ENCODE measurements around the gene RAI14.

Gene RAI14

DNA sequence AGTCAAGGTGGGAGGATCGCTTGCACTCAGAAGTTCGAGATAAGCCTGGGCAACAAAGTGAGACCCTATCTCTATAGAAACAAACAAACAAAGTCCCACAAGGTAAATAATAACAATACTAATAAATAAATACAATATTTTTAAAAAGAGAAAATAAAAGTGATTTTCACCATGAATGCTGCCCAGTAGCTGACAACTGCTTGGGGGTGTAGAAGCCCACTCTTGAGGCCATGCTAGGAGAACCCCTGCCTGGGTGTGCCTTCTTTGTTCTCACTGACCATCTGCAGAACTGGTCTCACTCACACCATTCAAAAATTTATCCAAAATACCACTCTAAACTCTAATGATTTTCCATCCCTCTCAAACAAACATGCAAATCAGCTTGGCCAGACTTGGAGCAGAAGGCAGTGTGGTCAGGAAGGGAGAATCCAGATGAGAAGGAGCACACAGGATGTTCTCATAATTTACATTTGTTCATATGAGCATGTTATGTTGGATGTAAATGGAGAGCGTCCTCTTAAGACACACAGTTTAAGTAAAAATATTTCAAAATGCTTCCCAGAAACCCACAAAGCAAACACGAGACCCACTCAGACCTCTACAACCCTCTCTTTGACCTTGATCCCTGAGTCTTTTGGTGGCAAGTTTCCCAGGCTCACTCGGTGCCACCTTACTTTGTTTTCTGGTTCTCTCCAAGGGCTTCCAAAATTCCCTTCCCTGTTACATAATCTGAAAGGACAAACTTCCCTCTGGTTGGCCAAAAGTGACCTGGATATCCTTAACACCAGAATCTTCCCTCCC is 7.9 kb upstream of the RAI14 start:
- no peak for DNase-seq (ENCODE audit: low read depth)

DNA sequence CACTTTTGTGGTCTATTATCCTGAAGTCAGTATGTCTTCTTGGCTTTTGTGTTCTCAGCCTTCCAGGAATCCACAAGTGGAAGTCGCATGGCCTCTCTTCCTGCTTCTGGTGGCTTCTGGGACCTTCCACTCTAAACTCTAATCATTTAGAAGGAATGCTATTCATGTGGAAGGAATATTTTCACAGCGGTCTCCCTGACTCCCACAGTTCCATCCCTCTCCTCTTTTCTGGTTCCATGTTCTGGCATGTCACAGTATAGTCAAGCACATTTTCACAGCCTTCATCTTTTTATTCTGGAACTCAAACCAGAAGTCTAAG is 7.3 kb upstream of the RAI14 start:
- no peak for DNase-seq (ENCODE audit: low read depth)

DNA sequence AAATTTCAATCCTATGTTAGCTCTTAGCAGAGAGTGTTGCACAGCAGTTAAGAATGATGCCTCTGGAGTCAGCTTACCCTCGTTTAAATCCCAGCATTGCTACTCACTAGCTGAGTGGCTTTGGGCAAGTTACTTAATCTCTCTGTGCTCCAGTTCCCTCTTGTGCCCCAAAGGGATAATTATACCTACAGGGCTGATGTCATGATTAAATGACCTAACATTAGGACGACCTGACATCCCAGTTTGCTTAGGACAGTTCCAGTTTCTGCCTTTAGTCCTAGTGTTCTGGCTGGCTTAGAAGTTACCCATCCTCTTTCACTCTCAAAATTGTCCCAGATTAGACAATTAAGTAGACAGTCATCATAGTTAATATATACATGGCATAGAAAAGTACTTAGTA is 4.3 kb upstream of the RAI14 start:
- DNase-seq (ENCODE audit: low read depth), result no peak

DNA sequence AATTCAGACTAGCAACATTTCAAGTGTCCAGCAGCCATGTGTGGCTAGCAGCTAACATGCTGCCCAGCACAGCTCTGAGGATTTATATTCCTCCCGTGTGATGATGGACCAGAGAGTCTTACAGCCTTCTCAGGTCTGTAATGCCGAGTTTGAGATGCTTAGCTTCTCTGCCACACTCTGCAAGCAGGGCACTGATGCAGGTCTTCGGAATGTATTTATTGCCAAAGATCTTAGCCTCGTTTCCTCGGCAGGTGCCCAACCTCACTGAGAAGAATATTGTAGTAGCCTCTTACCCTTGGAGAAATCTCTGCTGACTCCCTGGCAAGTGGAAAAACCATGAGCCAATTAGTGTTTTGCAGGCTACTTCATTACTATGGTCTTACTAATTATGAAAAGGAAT is 3.7 kb upstream of the RAI14 start:
- DNase-seq (ENCODE audit: low read depth), result no peak

DNA sequence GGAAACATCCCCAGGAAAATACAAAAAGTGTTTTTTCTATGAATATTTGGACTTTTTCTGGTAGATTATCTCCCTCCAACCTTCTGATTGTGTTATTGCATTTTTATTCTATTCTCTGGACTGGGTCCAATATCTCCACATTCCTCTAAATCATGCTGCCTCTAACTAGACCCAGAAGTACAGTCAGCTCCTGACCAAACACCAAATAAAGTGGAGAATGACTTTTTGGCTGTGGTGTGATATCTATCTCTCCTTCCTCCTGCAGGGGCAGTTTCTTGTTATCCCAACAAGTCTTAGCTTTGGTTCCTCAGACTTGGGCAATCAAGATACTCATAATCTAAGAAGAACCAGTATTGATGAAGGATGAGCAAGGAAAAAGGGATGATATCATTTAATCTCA is 3.2 kb upstream of the RAI14 start:
- DNase-seq (ENCODE audit: low read depth), result no peak

DNA sequence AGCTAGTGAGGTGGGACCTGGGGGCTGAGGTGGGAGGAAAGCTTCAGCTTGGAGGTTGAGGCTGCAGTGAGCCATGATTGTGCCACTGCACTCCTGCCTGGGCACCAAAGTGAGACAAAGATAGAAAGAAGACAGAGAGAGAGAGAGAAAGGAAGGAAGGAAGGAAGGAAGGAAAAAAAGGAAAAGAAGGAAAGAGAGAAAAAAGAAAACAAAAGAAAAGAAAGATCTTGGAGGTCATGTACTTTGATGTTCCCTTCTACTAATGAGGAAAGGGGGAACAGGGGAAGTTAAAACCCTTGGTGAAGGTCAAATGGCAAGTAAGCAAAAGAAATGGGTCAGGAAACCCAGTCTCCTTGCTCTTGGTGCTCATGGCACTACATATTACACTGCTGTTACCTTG is 2.4 kb upstream of the RAI14 start:
- DNase-seq (ENCODE audit: low read depth), result no peak

DNA sequence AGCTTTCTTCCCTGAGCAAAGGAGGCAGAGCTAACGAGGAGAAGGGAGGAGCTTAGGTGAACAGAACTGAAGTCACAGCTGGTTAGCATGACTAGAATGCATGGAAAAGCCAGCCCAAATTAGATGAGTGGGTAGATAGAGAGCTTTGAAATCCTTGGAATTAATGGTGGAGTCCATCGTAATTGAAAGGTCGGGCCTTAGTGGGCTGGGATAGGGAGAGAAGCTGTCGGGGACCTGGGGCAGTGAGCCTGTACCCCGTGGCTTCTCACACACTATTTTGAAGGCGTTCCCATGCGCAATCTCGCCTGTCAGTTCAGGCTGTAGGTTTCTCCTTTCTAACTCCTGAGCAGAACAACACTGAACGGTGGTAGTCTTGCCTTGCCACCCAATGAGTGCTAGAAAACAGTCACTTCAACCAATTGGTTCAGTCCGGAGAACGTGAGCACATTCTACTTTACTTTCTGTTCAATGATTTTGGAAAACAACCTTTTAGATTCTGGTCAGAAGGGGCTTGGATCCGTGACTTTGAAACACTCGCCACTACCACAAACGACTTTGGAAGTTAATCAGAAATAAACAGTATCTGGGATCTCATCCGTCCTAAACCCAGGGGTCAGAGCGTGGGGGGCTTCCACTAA is 655 bp upstream of the RAI14 start:
- no peak for DNase-seq (ENCODE audit: low read depth)

DNA sequence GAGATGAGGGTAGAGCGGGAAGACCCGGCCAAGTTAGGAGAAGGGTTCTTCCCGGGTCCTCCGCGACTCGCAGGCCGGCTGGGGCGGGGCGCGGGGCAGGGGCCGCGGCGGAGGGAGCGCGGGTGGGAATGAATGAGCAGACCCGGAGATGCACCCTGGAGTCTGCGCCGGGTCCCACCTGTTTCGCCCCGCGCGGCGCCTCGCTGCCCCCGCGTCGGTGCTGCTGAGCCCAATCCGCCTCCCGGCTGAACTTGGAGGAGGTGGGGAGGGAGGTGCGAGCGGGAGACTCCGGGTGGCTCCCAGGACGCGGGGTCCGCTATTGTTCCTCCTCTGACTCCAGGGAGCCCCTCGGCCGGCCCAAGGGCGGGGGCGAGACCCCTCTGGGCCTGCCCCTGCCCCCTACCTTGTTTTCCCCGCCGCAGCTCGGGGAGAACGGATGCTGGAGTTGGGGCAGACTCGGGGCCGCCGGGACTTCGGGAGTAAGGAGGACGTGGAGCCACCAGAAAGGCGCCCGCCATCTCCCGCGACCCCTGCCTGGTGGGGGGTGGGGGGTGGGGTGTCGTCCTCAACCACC is 659 bp downstream of the RAI14 start:
- no peak for DNase-seq (ENCODE audit: low read depth)

DNA sequence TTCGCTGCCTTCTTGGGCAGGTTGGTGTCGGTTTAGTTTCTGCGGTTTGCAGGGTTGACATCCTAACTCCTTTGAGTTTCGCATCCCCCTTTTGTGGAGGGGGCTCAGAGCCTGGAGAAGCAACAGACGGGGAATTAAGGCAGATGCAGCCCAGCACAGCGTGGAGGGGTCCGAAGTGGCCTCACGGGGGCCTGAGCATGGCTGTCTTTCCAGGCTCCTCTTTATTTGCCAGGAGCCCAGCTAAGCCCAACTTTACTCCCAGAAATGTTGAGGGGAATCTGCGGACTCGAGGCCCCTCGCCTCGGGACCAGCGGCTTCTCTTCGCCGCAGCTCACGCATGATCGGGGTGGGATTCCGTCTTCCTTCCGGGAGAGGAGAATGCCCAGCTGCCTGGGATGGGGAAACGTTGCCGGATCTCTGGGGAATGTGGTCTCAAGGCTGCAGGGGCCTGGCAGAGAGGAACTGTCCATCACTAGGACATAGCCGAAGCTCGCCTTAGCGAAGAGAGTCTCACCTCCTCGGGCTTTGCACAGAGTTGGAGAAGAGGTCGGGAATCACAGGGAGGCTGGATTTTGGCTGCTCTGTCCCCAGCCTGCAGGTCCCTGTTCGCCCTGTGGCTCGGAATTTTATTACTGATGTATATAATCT is 1.3 kb downstream of the RAI14 start:
- DNase-seq (ENCODE audit: low read depth), result no peak

DNA sequence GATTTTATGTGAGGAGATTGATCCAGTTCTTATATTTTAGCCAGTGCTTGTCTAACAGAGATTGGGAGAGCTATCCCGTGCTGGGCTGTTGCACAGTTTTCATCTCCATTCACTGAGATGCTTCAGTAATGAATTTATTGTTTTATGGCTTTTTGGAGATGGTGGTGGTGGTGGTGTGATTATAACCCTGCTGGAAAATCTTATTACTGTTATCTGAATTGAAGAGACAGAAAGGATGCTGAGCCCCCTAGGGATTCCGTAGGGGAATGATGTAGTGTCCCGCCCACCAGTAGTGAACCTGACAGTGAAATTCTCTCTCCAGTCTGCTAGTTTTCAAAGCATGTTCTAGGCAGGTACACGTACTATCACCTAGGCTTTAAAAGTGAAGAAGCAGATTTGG is 1.9 kb downstream of the RAI14 start:
- DNase-seq (ENCODE audit: low read depth), result no peak

DNA sequence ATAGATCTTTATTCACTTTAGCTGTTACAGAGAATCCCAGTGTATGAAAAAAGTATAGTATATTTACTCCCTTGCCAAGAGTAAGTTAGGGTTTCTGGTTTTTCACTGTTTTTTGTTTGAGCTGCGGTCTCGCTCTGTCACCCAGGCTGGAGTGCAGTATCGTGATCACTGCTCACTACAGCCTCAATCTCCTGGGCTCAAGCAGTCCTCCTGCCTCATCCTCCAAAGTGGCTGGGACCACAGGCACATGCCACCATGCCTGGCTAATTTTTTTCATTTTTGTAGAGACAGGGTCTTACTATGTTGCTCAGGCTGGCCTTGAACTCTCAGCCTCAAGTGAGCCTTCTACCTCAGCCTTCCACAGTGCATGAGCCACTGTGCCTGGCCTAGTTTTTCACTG is 3.0 kb downstream of the RAI14 start:
- no peak for DNase-seq (ENCODE audit: low read depth)

DNA sequence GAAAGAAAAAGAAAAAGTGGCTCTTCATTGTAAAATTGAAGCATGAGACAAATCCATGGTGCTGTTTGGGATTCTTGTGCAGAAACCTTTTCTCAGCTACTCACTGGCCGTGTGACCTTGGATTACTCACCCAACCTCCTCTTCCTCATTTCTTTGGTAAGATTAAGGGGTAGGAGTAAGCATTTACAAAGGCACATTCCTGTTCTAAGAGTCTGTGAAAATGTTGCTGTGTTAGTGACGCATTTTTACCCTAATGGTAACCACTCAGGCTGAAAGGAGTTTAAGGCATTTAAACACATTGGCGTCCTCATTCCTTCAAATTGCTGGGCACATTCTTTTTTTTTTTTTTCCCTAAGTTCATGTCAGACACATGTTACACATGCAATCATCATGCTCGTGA is 4.3 kb downstream of the RAI14 start:
- DNase-seq (ENCODE audit: low read depth), result no peak

DNA sequence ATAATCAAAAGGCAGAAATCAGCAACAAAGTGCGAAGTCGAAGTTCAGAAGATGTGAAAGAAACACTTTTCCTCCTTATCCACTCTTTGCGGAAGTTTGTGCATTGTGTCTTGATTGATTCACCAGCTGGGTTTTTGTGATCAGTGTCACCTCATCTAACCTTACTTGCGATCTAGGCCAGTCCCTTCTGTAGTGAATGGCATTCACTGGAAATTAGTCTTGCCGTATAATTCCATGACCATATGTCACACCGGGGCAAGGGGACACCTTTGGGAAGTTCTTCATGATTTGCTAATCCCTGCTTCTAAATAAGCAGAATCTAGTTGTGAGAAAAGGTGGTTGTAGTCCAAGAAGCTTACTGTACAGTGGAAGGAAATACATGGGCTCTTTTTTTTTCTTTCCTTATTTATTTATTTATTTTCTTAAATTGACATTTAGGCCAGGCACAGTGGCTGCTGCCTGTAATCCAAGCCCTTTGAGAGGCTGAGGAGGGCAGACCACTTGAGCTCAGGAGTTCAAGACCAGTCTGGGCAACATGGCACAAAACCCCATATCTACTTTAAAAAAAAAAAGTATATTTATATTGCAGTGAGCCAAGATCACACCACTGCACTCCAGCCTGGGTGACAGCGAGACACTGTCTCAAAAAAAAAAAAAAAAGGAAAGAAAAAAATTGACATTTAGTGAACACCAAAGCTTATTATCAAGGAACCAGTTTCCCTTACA is 7.8 kb downstream of the RAI14 start:
- DNase-seq (ENCODE audit: low read depth), result no peak

DNA sequence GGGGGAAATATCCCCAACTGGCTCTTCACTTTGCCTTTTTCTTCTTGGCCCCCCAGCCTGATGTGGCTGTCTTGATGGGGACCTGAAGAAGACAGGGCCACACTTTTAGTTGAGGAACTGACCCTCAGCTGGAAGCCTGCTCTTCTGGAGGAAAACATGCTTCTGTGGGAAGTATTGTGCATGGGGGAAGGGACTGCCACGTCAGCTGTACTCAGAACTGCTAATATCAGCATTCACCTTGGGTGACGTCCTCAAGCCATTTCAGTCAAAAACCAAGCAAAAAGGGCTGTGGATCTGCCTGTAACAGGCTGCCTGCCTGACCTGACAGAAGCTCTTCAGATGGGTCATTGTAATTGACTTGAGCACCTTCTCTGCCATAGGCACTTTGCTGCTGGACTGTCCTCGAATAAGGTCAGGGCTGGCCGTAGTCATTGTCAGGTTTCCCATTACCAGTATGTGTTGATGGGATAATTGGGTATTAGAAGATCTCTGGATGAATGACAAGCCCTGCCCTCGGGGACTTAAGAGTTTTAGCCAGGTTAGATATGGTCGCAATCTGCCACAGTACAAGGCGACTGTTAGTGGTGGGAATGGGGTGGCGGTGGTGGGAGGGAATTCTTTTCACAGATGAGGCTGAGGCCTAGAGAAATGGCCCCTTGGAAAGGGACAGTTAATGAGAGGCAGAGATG is 10.4 kb downstream of the RAI14 start:
- no peak for DNase-seq (ENCODE audit: low read depth)

DNA sequence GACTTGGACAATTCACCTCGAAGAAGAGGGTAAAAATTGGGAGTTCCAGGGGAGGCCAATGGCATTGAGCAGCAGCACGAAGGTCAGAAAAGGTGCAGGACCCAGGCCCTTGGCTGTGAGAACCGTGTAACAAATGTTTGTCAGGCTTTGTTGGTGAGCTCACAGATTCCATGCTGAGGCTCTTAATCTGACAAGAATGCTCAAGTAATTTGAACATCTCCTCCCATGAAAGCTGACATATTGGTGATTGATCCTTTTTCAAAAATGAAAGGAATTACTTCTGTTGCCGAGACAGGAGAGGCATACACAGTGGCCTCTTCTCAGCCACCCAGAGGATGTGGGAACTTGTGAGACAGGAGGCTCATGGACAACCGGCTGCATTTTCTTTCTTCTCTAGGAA is 11.6 kb downstream of the RAI14 start:
- DNase-seq (ENCODE audit: low read depth), result no peak

DNA sequence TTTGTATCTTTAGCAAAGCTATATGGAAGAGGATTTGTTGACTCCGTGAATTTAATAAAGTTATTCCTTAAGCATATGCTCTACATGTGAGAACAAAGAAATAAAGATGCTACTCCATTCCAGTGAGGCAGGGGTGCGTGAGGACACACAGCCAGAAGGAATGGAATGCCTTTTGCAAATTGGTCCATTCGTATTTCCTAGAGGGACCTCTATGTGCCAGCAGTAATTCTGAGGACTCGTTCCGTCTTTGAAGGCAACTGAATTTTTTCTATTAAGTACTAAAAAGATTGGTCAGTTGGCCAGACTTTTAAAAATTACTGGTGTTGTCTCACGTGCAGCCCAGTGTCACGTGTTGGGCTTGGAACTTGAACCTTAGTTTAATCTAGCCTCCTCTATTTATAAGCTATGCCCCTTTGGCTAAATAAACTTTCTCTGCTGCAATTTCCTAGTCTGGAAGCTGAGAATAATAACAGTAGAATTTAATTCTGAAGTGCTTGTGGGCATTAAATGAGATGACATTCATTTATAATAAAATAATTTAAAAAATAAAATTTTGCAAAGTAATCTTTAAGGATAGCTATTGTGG is 13.9 kb downstream of the RAI14 start:
- no peak for DNase-seq (ENCODE audit: low read depth)

DNA sequence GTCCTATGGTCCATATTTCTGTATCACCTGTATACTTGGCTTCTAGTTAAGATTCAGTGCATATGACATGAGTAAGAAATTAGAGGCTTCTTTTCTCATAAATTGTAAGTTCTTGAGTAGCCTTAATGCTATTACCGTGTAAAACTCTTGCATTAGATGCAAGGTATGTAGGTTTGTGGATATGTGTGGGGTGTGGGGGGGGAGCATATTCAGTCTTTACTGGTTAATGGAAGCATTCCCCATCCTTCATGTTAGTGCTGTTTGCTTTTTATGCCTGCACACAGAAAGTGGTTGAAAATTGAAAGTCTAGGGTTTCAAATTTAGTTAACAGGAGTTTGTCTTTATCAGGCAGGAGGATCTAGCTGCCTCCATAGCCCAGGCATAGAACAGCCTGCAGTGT is 16.1 kb downstream of the RAI14 start:
- DNase-seq (ENCODE audit: low read depth), result no peak

DNA sequence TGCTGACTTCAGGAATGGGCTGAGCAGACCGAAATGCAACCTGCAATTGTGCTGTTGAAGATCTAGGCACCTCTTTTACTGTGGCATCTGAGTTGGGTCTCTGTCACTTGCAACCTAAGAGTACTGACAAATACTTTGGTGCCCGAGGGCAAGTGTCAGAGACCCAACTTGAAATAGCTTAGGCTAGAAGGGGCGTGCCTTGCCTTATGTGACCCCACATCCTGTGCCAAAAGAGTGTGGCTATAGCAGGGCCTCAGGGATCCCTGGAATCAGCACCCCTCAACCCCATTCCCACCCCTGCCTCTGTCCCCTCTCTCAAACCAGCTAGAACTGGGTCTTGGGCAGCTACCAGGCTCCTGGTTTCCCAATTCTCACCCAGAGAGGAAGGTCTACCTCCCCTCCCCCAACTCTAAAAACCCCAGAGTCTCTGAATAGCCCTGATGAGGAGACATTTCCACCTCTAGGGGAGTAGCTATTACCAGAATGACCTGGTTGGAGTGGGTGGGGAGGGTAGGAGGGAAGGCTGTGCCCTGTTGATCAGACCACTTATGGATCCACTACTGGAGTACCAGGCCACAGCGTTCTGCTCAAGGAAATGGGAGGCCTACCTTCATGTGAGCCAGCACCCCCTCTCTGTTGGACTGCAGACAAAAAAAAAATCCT is 17.5 kb downstream of the RAI14 start:
- DNase-seq (ENCODE audit: low read depth), result no peak

DNA sequence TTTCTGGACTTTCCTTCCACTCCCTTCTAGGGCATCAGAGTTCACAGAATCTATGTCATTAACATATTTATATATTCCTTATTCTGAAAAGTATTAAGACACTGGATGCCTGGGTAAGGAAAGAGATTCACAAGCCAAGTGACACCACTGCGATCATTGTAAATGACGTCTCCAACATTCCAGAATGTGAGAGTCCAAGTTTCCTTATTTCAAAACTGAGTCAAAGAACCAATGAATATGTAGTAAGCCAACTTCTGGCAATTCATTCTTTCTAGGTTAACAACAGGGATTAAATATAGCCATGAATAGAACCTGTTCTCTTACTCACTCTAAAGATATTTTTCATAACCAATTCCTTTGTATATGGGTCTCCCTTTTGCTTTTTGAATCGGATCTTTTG is 18.1 kb downstream of the RAI14 start:
- DNase-seq (ENCODE audit: low read depth), result no peak

DNA sequence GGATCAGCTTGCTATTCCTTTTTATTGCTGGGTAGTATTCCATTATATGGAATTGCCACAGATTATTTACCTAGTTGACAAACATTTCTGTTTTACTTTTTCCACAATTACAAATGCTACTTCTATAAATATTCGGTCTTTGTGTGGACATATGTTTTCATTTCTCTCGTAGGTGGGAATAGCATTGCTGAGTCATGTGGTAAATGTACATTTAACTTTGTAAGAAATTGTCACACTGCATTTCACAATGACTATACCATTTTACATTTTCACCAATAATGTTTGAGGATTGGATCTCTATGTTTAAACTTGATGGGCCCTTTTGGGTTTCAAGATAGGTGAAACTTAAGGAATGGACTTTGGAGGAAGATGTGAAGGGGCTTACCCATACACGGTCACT is 19.7 kb downstream of the RAI14 start:
- no peak for DNase-seq (ENCODE audit: low read depth)

DNA sequence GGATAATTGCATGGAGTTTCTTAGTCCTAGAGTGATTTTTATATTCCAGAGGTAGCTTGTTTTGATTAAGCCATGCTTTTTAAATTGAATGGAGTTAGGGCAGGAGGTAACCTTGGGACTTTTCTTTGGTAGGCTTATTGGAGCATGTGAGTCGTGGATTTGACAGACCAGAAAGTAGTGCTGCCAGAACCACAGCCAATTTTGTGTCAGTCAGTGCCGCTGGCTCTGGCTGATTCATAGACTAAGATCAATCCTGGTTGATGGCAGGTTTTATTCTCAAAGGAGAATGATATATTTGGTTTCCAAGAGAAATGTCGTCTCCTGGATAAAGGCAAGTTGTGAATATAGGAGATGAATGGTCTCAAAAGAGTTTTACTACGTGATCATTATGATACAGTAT is 20.3 kb downstream of the RAI14 start:
- DNase-seq (ENCODE audit: low read depth), result no peak
